A549 (cell line): ENCODE data around the gene ESRP2.

ENCODE experiments used
- EHMT2 ChIP-seq: fragments of 200-600 bp; sonication (generic); IDR thresholded peaks from 2 replicates; pipeline ENCODE4 v1.6.1; 2016; ENCODE audit warnings: antibody characterized with exemption, low read depth, mild to moderate bottlenecking, moderate library complexity
- EP300 ChIP-seq, 2 experiments: fragments of >200 bp; sonication (Bioruptor Twin); formaldehyde crosslinking; IDR thresholded peaks; 2 replicates in 1 of 2; 3 replicates in 1 of 2; pipeline ENCODE4 v1.6.1; 2016 to 2017
- HEYL ChIP-seq: fragments of 250-450 bp; sonication (Bioruptor Pico); IDR thresholded peaks from 2 replicates; pipeline ENCODE4 v1.8.0; 2021; ENCODE audit warnings: mild to moderate bottlenecking, moderate library complexity
- JUNB ChIP-seq: fragments of >200 bp; sonication (Bioruptor Twin); formaldehyde crosslinking; IDR thresholded peaks from 2 replicates; pipeline ENCODE4 v1.6.1; 2016
- POLR2A ChIP-seq: IDR thresholded peaks from 2 replicates; pipeline ENCODE4 v1.6.1; 2012; ENCODE audit warnings: mild to moderate bottlenecking, low read length
- POLR2AphosphoS2 ChIP-seq: conservative IDR thresholded peaks from 2 replicates; pipeline ENCODE4 v1.6.1; 2012; ENCODE audit warnings: low read length, improper control_type of control experiment, inconsistent platforms
- RFX5 ChIP-seq: fragments of 450-650 bp; IDR thresholded peaks from 2 replicates; pipeline ENCODE4 v1.7.1; 2014; ENCODE audit warnings: antibody characterized with exemption, mild to moderate bottlenecking, moderate library complexity
- ZFP36 ChIP-seq: fragments of 450-650 bp; IDR thresholded peaks from 2 replicates; pipeline ENCODE4 v1.6.1; 2014; ENCODE audit warnings: borderline replicate concordance; ENCODE audit not compliant: partially characterized antibody
- ZNF302 ChIP-seq: fragments of 250-450 bp; sonication (Bioruptor Pico); IDR thresholded peaks from 2 replicates; pipeline ENCODE4 v1.9.0; 2021; ENCODE audit warnings: inconsistent platforms, mild to moderate bottlenecking, moderate library complexity
- TF ChIP-seq, protein P1 (sequence below): fragments of >200 bp; sonication (Bioruptor Twin); formaldehyde crosslinking; IDR thresholded peaks from 3 replicates; pipeline ENCODE4 v1.5.1; 2016
- TF ChIP-seq, protein P2 (sequence below): fragments of 200-600 bp; sonication (generic); IDR thresholded peaks from 2 replicates; pipeline ENCODE4 v1.6.1; 2016; ENCODE audit warnings: antibody characterized with exemption, mild to moderate bottlenecking, moderate library complexity
- TF ChIP-seq, protein P3 (sequence below): IDR thresholded peaks from 2 replicates; pipeline ENCODE4 v1.6.1; 2012

DNA sequence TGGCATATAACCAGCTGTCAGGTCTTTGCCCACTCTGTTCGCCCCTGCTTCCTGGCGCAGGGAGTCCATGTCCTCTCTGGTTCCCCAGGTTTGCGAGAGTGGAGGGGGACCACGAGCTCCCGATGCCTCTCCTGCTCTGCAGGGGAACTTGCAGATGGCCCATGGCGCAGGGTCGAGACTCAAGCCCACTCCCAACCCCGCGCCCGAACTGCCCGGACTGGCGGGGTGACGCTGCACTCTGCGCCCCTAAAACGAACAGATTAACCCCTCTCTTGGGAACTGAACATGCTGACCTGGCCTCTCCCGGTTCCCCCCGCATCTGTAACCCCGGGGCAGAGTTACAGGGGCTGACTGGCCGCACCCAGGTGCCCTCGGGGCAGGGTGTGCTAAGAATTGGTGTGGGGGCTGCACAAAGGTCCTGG is 8.6 kb upstream of the ESRP2 start:
- TF ChIP-seq, protein P1, sequence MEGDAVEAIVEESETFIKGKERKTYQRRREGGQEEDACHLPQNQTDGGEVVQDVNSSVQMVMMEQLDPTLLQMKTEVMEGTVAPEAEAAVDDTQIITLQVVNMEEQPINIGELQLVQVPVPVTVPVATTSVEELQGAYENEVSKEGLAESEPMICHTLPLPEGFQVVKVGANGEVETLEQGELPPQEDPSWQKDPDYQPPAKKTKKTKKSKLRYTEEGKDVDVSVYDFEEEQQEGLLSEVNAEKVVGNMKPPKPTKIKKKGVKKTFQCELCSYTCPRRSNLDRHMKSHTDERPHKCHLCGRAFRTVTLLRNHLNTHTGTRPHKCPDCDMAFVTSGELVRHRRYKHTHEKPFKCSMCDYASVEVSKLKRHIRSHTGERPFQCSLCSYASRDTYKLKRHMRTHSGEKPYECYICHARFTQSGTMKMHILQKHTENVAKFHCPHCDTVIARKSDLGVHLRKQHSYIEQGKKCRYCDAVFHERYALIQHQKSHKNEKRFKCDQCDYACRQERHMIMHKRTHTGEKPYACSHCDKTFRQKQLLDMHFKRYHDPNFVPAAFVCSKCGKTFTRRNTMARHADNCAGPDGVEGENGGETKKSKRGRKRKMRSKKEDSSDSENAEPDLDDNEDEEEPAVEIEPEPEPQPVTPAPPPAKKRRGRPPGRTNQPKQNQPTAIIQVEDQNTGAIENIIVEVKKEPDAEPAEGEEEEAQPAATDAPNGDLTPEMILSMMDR = no peak
- no peak for TF ChIP-seq POLR2AphosphoS2
- no peak for TF ChIP-seq JUNB
- TF ChIP-seq HEYL (CRISPR knock-in tag) = no peak
- no peak for TF ChIP-seq RFX5
- no peak for TF ChIP-seq POLR2A
- TF ChIP-seq ZFP36 = no peak
- TF ChIP-seq EHMT2 = no peak
- TF ChIP-seq, protein P2, sequence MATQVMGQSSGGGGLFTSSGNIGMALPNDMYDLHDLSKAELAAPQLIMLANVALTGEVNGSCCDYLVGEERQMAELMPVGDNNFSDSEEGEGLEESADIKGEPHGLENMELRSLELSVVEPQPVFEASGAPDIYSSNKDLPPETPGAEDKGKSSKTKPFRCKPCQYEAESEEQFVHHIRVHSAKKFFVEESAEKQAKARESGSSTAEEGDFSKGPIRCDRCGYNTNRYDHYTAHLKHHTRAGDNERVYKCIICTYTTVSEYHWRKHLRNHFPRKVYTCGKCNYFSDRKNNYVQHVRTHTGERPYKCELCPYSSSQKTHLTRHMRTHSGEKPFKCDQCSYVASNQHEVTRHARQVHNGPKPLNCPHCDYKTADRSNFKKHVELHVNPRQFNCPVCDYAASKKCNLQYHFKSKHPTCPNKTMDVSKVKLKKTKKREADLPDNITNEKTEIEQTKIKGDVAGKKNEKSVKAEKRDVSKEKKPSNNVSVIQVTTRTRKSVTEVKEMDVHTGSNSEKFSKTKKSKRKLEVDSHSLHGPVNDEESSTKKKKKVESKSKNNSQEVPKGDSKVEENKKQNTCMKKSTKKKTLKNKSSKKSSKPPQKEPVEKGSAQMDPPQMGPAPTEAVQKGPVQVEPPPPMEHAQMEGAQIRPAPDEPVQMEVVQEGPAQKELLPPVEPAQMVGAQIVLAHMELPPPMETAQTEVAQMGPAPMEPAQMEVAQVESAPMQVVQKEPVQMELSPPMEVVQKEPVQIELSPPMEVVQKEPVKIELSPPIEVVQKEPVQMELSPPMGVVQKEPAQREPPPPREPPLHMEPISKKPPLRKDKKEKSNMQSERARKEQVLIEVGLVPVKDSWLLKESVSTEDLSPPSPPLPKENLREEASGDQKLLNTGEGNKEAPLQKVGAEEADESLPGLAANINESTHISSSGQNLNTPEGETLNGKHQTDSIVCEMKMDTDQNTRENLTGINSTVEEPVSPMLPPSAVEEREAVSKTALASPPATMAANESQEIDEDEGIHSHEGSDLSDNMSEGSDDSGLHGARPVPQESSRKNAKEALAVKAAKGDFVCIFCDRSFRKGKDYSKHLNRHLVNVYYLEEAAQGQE = no peak
- TF ChIP-seq, protein P3, sequence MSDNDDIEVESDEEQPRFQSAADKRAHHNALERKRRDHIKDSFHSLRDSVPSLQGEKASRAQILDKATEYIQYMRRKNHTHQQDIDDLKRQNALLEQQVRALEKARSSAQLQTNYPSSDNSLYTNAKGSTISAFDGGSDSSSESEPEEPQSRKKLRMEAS = no peak
- no peak for TF ChIP-seq EP300 (IDR thresholded peaks at IDR 0.05)
- TF ChIP-seq ZNF302 (CRISPR knock-in tag) = no peak
